Caco-2 (cell line): ENCODE results near the gene PPM1G. TPM values are rescaled to one million over a fixed set of nuclear protein-coding genes. Genes with fewer than 3 reads are reported as not detected.

Experiments used
- BruUV-seq: library from RNA; stranded (reverse); fragments of 400-500 nt; replicated peaks from 2 replicates; lab custom pipeline; 2021; lab: Mats Ljungman, UMichigan
- CTCF ChIA-PET: fragments of 300-600 bp; sonication (Branson Sonifier 250); formaldehyde crosslinking; loops from one replicate; lab custom pipeline; 2022; ENCODE audit warnings: antibody characterized with exemption; lab: Charles Lee
- POLR2A ChIA-PET: fragments of 300-600 bp; sonication (Branson Sonifier 250); formaldehyde crosslinking; loops from one replicate; lab custom pipeline; 2022; ENCODE audit warnings: antibody characterized with exemption; lab: Charles Lee
- DNase-seq, 2 experiments: peaks; one replicate each; pipeline versions ENCODE4 v3.0.0 to v3.0.0-alpha.2; 2020 to 2022
- H3K27me3 ChIP-seq: replicated peaks from 2 replicates; pipeline ENCODE4 v1.6.0; 2011; ENCODE audit warnings: low read length; ENCODE audit not compliant: control insufficient read depth, insufficient read depth
- H3K36me3 ChIP-seq: 2 replicates; pipeline ENCODE4 v1.5.1; 2011; ENCODE audit warnings: low read length; ENCODE audit not compliant: control insufficient read depth, insufficient read depth
- H3K4me1 ChIP-seq: fragments of 250-450 bp; sonication (Bioruptor Pico); 2 replicates; pipeline ENCODE4 v1.5.1; 2020; ENCODE audit warnings: mild to moderate bottlenecking
- H3K4me3 ChIP-seq: 2 replicates; pipeline ENCODE4 v1.5.1; 2011; ENCODE audit warnings: low read depth, mild to moderate bottlenecking, control low read depth, low read length
- H3K9me3 ChIP-seq: fragments of 250-450 bp; sonication (Bioruptor Pico); 2 replicates; pipeline ENCODE4 v1.5.1; 2020; ENCODE audit warnings: mild to moderate bottlenecking, moderate library complexity
- H3K27ac Mint-ChIP-seq: one replicate; pipeline ENCODE4 v1.8.0; 2022; ENCODE audit warnings: mixed read lengths; ENCODE audit not compliant: unreplicated experiment
- H3K27me3 Mint-ChIP-seq: one replicate; pipeline ENCODE4 v1.8.0; 2022; ENCODE audit warnings: mixed read lengths; ENCODE audit not compliant: insufficient read depth, unreplicated experiment
- H3K36me3 Mint-ChIP-seq: one replicate; pipeline ENCODE4 v1.8.0; 2022; ENCODE audit warnings: mild to moderate bottlenecking, mixed read lengths; ENCODE audit not compliant: insufficient read depth, unreplicated experiment
- H3K4me1 Mint-ChIP-seq: one replicate; pipeline ENCODE4 v1.8.0; 2022; ENCODE audit warnings: low read depth, mixed read lengths; ENCODE audit not compliant: unreplicated experiment
- H3K4me3 Mint-ChIP-seq: one replicate; pipeline ENCODE4 v1.8.0; 2022; ENCODE audit warnings: mild to moderate bottlenecking, moderate library complexity, mixed read lengths; ENCODE audit not compliant: unreplicated experiment
- H3K9me3 Mint-ChIP-seq: one replicate; pipeline ENCODE4 v1.8.0; 2022; ENCODE audit warnings: mixed read lengths; ENCODE audit not compliant: unreplicated experiment
- CTCF ChIP-seq, 2 experiments: fragments of 200-600 bp in 1 of 2; IDR thresholded peaks; 1 replicate in 1 of 2; 2 replicates in 1 of 2; pipeline versions ENCODE4 v1.5.1 to v1.8.0; 2011 to 2022; ENCODE audit warnings: antibody characterized with exemption in 1 of 2, control low read depth in 1 of 2, inconsistent platforms in 1 of 2, low read depth in 1 of 2, low read length in 1 of 2, mild to moderate bottlenecking in 1 of 2, moderate library complexity in 1 of 2; ENCODE audit not compliant: insufficient read depth in 1 of 2, severe bottlenecking in 1 of 2, unreplicated experiment in 1 of 2
- intact Hi-C: fragments of 100-400 bp; cut with micrococcal nuclease; formaldehyde crosslinking; loops from one replicate; pipeline ENCODE4 v1.10.0; 2022; ENCODE audit not compliant: unreplicated experiment
- total RNA-seq: library from RNA; stranded (reverse); gene quantifications from 2 replicates; pipeline ENCODE4 v1.2.3, GENCODE V29; 2022

Gene PPM1G
- total RNA-seq, 1 experiment from 2014 or later: 140 TPM

GRCh38 chr2:27448381-27448780 lies 39.0 kb upstream of the PPM1G start:
- TF ChIP-seq CTCF (IDR thresholded peaks at IDR 0.05; ENCODE audit: insufficient read depth in 1 of 2, low read depth in 1 of 2, low read length in 1 of 2, severe bottlenecking in 1 of 2, unreplicated experiment in 1 of 2): no peak
- no peak overlapping the region for H3K27ac Mint-ChIP-seq

GRCh38 chr2:27446057-27446456 lies 36.7 kb upstream of the PPM1G start:
- H3K4me3 Mint-ChIP-seq: no peak overlapping the region
- H3K4me1 Mint-ChIP-seq: peaks cover 13% of the 10 kb centered on the region
- no peaks in the 10 kb centered on the region for H3K27me3 Mint-ChIP-seq
- Histone ChIP-seq H3K9me3 (no peaks in the 10 kb centered on the region), H3K36me3 (no peaks in the 10 kb centered on the region; the same call in 1 of the 2 replicates), H3K4me1 (no peaks in the 10 kb centered on the region), H3K27me3 (no peaks in the 10 kb centered on the region), H3K4me3 (no peak overlapping the region)
- no peaks in the 10 kb centered on the region for H3K9me3 Mint-ChIP-seq
- CTCF ChIA-PET: interaction anchor here (0.6 kb wide), 1 partner anchor 647 kb away, joined by 9 read pairs; no protein-coding TSS in a partner anchor
- BruUV-seq: no TSS peak
- no peak overlapping the region for H3K27ac Mint-ChIP-seq
- peaks cover 39% of the 10 kb centered on the region for H3K36me3 Mint-ChIP-seq
- POLR2A ChIA-PET: interaction anchor here (0.7 kb wide), 1 partner anchor 137 kb away, joined by 6 read pairs; the partner anchor contains the start of gene ZNF512
- intact Hi-C loops: no loop called here
- TF ChIP-seq CTCF (IDR thresholded peaks at IDR 0.05; ENCODE audit: insufficient read depth in 1 of 2, low read depth in 1 of 2, low read length in 1 of 2, severe bottlenecking in 1 of 2, unreplicated experiment in 1 of 2): no peak
- peak in 1 of 2 experiments; percentile 54 for DNase-seq

More at GRCh38 chr2:27448381-27448780, 39.0 kb upstream of the PPM1G start:
- no peak for DNase-seq
- Mint-ChIP-seq H3K27me3 (no peaks in the 10 kb centered on the region), H3K4me3 (no peak overlapping the region), H3K4me1 (peaks cover 1% of the 10 kb centered on the region), H3K9me3 (no peaks in the 10 kb centered on the region), H3K36me3 (peaks cover 18% of the 10 kb centered on the region)
- Histone ChIP-seq H3K4me1 (no peaks in the 10 kb centered on the region), H3K4me3 (no peak overlapping the region), H3K36me3 (no peaks in the 10 kb centered on the region), H3K27me3 (no peaks in the 10 kb centered on the region), H3K9me3 (no peaks in the 10 kb centered on the region)
- ChIA-PET CTCF (no interaction called here), POLR2A (no interaction called here)
- intact Hi-C loops: no loop called here
- BruUV-seq: no TSS peak

GRCh38 chr2:27445615-27446014 lies 36.2 kb upstream of the PPM1G start:
- peaks cover 13% of the 10 kb centered on the region for H3K4me1 Mint-ChIP-seq
- no peaks in the 10 kb centered on the region for H3K4me1 ChIP-seq
- POLR2A ChIA-PET: interaction anchor here (0.7 kb wide), 1 partner anchor 137 kb away, joined by 6 read pairs; the partner anchor contains the start of gene ZNF512
- peaks cover 44% of the 10 kb centered on the region for H3K36me3 Mint-ChIP-seq
- no peak for TF ChIP-seq CTCF (IDR thresholded peaks at IDR 0.05; ENCODE audit: insufficient read depth in 1 of 2, low read depth in 1 of 2, low read length in 1 of 2, severe bottlenecking in 1 of 2, unreplicated experiment in 1 of 2)
- BruUV-seq: no TSS peak
- H3K9me3 ChIP-seq: no peaks in the 10 kb centered on the region
- no peak overlapping the region for H3K4me3 ChIP-seq
- H3K4me3 Mint-ChIP-seq: no peak overlapping the region
- CTCF ChIA-PET: interaction anchor here (0.6 kb wide), 1 partner anchor 647 kb away, joined by 9 read pairs; no protein-coding TSS in a partner anchor
- no peak overlapping the region for H3K27ac Mint-ChIP-seq
- no peaks in the 10 kb centered on the region for H3K9me3 Mint-ChIP-seq
- intact Hi-C loops: no loop called here
- H3K36me3 ChIP-seq: no peaks in the 10 kb centered on the region; the same call in 1 of the 2 replicates
- H3K27me3 ChIP-seq: no peaks in the 10 kb centered on the region
- no peak for DNase-seq
- no peaks in the 10 kb centered on the region for H3K27me3 Mint-ChIP-seq
